ENCODE measurements around the gene SNAI3.

The SNAI3 gene

DNA sequence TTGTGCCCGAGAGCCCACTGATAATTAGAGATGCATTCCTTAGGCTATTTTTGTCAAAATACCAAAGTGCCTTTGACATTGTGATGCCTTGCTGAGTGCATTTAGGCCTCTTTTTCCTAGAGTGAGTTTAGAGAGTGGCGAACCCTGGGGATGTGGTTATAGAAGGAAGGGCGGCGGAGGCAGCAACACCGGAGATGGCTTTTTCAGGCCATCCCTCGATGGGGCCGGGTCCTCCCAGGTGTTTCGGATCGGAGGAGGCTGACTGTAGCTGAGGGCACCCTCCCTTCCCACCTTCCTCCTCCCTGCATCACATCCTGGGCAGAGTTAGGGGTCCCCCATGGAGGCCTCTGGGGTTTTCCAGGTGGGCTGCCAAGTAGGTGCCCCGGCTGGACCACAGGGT lies 6.6 kb upstream of the SNAI3 start (continued):
- no peak for TF ChIP-seq ZNF335 (tag by site-specific recombination; conservative IDR thresholded peaks at IDR 0.05)
- no peak for TF ChIP-seq ZNF791 (tag by site-specific recombination; IDR thresholded peaks at IDR 0.05)
- no peak for TF ChIP-seq ZSCAN30 (tag by site-specific recombination; IDR thresholded peaks at IDR 0.05)
- TF ChIP-seq ZNF747 (tag by site-specific recombination; IDR thresholded peaks at IDR 0.05) = no peak
- TF ChIP-seq, protein P1, sequence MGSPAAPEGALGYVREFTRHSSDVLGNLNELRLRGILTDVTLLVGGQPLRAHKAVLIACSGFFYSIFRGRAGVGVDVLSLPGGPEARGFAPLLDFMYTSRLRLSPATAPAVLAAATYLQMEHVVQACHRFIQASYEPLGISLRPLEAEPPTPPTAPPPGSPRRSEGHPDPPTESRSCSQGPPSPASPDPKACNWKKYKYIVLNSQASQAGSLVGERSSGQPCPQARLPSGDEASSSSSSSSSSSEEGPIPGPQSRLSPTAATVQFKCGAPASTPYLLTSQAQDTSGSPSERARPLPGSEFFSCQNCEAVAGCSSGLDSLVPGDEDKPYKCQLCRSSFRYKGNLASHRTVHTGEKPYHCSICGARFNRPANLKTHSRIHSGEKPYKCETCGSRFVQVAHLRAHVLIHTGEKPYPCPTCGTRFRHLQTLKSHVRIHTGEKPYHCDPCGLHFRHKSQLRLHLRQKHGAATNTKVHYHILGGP (tag by site-specific recombination; IDR thresholded peaks at IDR 0.05) = no peak
- TF ChIP-seq, protein P2, sequence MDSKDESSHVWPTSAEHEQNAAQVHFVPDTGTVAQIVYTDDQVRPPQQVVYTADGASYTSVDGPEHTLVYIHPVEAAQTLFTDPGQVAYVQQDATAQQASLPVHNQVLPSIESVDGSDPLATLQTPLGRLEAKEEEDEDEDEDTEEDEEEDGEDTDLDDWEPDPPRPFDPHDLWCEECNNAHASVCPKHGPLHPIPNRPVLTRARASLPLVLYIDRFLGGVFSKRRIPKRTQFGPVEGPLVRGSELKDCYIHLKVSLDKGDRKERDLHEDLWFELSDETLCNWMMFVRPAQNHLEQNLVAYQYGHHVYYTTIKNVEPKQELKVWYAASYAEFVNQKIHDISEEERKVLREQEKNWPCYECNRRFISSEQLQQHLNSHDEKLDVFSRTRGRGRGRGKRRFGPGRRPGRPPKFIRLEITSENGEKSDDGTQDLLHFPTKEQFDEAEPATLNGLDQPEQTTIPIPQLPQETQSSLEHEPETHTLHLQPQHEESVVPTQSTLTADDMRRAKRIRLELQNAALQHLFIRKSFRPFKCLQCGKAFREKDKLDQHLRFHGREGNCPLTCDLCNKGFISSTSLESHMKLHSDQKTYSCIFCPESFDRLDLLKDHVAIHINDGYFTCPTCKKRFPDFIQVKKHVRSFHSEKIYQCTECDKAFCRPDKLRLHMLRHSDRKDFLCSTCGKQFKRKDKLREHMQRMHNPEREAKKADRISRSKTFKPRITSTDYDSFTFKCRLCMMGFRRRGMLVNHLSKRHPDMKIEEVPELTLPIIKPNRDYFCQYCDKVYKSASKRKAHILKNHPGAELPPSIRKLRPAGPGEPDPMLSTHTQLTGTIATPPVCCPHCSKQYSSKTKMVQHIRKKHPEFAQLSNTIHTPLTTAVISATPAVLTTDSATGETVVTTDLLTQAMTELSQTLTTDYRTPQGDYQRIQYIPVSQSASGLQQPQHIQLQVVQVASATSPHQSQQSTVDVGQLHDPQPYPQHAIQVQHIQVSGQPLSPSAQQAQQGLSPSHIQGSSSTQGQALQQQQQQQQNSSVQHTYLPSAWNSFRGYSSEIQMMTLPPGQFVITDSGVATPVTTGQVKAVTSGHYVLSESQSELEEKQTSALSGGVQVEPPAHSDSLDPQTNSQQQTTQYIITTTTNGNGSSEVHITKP (tag by site-specific recombination; IDR thresholded peaks at IDR 0.05) = no peak
- no peak for TF ChIP-seq ZNF785 (tag by site-specific recombination; IDR thresholded peaks at IDR 0.05)
- TF ChIP-seq RBAK (tag by site-specific recombination; IDR thresholded peaks at IDR 0.05) = no peak
- TF ChIP-seq, protein P3, sequence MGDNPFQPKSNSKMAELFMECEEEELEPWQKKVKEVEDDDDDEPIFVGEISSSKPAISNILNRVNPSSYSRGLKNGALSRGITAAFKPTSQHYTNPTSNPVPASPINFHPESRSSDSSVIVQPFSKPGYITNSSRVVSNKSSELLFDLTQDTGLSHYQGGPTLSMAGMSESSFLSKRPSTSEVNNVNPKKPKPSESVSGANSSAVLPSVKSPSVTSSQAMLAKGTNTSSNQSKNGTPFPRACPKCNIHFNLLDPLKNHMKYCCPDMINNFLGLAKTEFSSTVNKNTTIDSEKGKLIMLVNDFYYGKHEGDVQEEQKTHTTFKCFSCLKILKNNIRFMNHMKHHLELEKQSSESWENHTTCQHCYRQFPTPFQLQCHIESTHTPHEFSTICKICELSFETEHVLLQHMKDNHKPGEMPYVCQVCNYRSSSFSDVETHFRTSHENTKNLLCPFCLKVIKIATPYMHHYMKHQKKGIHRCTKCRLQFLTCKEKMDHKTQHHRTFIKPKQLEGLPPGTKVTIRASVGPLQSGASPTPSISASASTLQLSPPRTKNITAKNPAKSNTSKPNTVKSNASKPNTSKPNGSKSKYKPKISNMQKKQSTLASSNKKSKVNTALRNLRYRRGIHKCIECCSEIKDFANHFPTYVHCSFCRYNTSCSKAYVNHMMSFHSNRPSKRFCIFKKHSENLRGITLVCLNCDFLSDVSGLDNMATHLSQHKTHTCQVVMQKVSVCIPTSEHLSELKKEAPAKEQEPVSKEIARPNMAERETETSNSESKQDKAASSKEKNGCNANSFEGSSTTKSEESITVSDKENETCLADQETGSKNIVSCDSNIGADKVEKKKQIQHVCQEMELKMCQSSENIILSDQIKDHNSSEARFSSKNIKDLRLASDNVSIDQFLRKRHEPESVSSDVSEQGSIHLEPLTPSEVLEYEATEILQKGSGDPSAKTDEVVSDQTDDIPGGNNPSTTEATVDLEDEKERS (tag by site-specific recombination; IDR thresholded peaks at IDR 0.05) = no peak

DNA sequence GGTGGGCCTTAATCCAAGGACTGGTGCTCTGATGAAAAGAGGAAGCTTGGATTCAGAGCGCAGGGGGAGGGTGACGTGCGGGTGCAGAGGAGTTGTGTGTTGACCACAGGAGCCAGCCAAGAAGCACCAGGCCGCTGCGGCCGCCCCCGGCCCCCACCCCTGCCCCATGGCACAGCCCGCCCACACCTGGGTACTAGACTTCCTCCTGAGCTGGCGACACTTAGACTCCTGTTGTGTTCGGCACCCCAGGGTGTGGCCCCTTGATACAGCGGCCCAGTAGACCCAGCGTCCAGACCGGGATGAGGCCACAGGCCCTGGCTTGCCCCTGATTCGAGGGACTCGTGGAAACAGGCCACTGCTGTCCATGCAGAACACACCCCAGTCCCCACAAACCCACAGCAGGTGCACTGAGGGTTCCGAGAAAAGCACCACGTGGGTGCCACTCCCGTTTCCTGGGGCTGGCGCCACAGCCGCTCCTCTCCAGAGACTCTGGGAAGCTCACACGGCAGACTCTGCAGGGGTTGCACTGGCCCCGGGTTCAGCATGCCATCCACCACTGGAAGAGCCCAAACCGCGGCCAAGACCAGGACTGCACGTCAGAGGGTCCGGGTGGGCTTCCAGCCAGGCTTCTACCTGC lies 5.7 kb upstream of the SNAI3 start:
- POLR2A ChIA-PET = no interaction called here
- Histone ChIP-seq H3K4me1 (ENCODE audit: control insufficient read depth, insufficient read depth, low read length) (peaks cover 3% of the 10 kb centered on the region; the same call in 1 of the 2 replicates), H3K4me3 (ENCODE audit: low read depth, low read length) (no peak overlapping the region), H3K9me3 (ENCODE audit: control insufficient read depth, insufficient read depth, low read depth, low read length) (no peaks in the 10 kb centered on the region), H3K36me3 (ENCODE audit: control insufficient read depth in 2 of 2, insufficient read depth in 1 of 2, low read length in 2 of 2) (peaks cover 0 to 5% of the 10 kb centered on the region in 2 experiments; a peak in 1 of 3 replicates), H3K27ac (ENCODE audit: extremely low read depth, low read depth, low read length) (no peak overlapping the region)
- CTCF ChIA-PET = interaction anchor here (1.0 kb wide), 1 partner anchor 19 kb away, joined by 4 read pairs; no protein-coding TSS in a partner anchor
- TF ChIP-seq, protein P4, sequence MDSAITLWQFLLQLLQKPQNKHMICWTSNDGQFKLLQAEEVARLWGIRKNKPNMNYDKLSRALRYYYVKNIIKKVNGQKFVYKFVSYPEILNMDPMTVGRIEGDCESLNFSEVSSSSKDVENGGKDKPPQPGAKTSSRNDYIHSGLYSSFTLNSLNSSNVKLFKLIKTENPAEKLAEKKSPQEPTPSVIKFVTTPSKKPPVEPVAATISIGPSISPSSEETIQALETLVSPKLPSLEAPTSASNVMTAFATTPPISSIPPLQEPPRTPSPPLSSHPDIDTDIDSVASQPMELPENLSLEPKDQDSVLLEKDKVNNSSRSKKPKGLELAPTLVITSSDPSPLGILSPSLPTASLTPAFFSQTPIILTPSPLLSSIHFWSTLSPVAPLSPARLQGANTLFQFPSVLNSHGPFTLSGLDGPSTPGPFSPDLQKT (IDR thresholded peaks at IDR 0.05; ENCODE audit: borderline replicate concordance, low read depth, low read length) = no peak
- TF ChIP-seq ZNF138 (tag by site-specific recombination; IDR thresholded peaks at IDR 0.05; ENCODE audit: borderline replicate concordance) (no peak), ZNF248 (tag by site-specific recombination; IDR thresholded peaks at IDR 0.05) (no peak), ZNF521 (tag by site-specific recombination; IDR thresholded peaks at IDR 0.05) (no peak), ZNF514 (tag by site-specific recombination; IDR thresholded peaks at IDR 0.05) (no peak), ZNF510 (tag by site-specific recombination; IDR thresholded peaks at IDR 0.05; ENCODE audit: insufficient replicate concordance) (no peak), ZNF37A (tag by site-specific recombination; IDR thresholded peaks at IDR 0.05) (no peak), YY2 (tag by site-specific recombination; IDR thresholded peaks at IDR 0.05) (no peak), ZNF302 (tag by site-specific recombination; IDR thresholded peaks at IDR 0.05; ENCODE audit: low read depth) (no peak), ZNF664 (tag by site-specific recombination; IDR thresholded peaks at IDR 0.05) (no peak), ZSCAN23 (tag by site-specific recombination; IDR thresholded peaks at IDR 0.05) (no peak), GLIS2 (tag by site-specific recombination; IDR thresholded peaks at IDR 0.05) (no peak)
- TF ChIP-seq, protein P1 (tag by site-specific recombination; IDR thresholded peaks at IDR 0.05) = no peak
- TF ChIP-seq, protein P5, sequence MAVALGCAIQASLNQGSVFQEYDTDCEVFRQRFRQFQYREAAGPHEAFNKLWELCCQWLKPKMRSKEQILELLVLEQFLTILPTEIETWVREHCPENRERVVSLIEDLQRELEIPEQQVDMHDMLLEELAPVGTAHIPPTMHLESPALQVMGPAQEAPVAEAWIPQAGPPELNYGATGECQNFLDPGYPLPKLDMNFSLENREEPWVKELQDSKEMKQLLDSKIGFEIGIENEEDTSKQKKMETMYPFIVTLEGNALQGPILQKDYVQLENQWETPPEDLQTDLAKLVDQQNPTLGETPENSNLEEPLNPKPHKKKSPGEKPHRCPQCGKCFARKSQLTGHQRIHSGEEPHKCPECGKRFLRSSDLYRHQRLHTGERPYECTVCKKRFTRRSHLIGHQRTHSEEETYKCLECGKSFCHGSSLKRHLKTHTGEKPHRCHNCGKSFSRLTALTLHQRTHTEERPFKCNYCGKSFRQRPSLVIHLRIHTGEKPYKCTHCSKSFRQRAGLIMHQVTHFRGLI (tag by site-specific recombination; IDR thresholded peaks at IDR 0.05) = no peak
- TF ChIP-seq, protein P6, sequence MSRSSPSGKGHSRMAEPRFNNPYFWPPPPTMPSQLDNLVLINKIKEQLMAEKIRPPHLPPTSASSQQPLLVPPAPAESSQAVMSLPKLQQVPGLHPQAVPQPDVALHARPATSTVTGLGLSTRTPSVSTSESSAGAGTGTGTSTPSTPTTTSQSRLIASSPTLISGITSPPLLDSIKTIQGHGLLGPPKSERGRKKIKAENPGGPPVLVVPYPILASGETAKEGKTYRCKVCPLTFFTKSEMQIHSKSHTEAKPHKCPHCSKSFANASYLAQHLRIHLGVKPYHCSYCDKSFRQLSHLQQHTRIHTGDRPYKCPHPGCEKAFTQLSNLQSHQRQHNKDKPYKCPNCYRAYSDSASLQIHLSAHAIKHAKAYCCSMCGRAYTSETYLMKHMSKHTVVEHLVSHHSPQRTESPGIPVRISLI (tag by site-specific recombination; IDR thresholded peaks at IDR 0.05) = no peak
